ENCODE data around the gene NOL4L. TPM values are rescaled to one million over a fixed set of nuclear protein-coding genes. Genes with fewer than 3 reads are reported as not detected.
A peak's percentile ranks its signal among the peaks of the same experiment; 100 is the strongest.

Gene NOL4L
- total and polyA plus RNA-seq, 2 experiments from 2014 or later: 38.8 to 39.2 TPM

GRCh38 chr20:32446301-32447100 lies 138.6 kb downstream of the NOL4L start:
- H3F3A ChIP-seq (replicated peaks; ENCODE audit: low read depth): peaks cover 5% of the 10 kb centered on the region
- Mint-ChIP-seq H3K27me3 (ENCODE audit: insufficient read depth, low read depth, poor library complexity) (peaks cover 3% of the 10 kb centered on the region), H3K36me3 (ENCODE audit: low read depth) (peaks cover 21% of the 10 kb centered on the region), H3K27ac (no peak overlapping the region), H3K4me1 (peaks cover 22% of the 10 kb centered on the region), H3K4me3 (no peak overlapping the region), H3K9me3 (no peaks in the 10 kb centered on the region)
- no peak overlapping the region for H3K4me3 ChIP-seq
- no peak overlapping the region for H3K4me2 ChIP-seq
- H3K27ac ChIP-seq (ENCODE audit: low read depth): peak overlapping the region; percentile 53; the same call in 1 of the 2 replicates
- DNase-seq (ENCODE audit: low spot score) (no peak), ATAC-seq (no peak)
- H2AFZ ChIP-seq: no peak overlapping the region
- H4K20me1 ChIP-seq (replicated peaks; ENCODE audit: insufficient read depth): peaks cover 35% of the 10 kb centered on the region
- peaks cover 21% of the 10 kb centered on the region for H3K4me1 ChIP-seq (ENCODE audit: insufficient read depth)
- no peaks in the 10 kb centered on the region for H3K27me3 ChIP-seq (ENCODE audit: insufficient read depth)
- TF ChIP-seq ZNF462 (CRISPR knock-in tag; IDR thresholded peaks at IDR 0.05): no peak
- H3K79me2 ChIP-seq (replicated peaks; ENCODE audit: insufficient read depth): no peaks in the 10 kb centered on the region
- H3K36me3 ChIP-seq (ENCODE audit: insufficient read depth): peaks cover 9% of the 10 kb centered on the region; the same call in 1 of the 2 replicates
- H3K9me2 ChIP-seq (ENCODE audit: insufficient read depth): no peaks in the 10 kb centered on the region

- Histone ChIP-seq H3K27ac (ENCODE audit: low read depth) (peak overlapping the region; percentile 53), H4K20me1 (replicated peaks; ENCODE audit: insufficient read depth) (peaks cover 30% of the 10 kb centered on the region), H3K79me2 (replicated peaks; ENCODE audit: insufficient read depth) (no peaks in the 10 kb centered on the region), H3K27me3 (ENCODE audit: insufficient read depth) (no peaks in the 10 kb centered on the region), H2AFZ (no peak overlapping the region), H3K4me3 (no peak overlapping the region), H3K4me2 (no peak overlapping the region; the same call in 1 of the 2 replicates), H3K9me2 (ENCODE audit: insufficient read depth) (no peaks in the 10 kb centered on the region), H3K36me3 (ENCODE audit: insufficient read depth) (peaks cover 9% of the 10 kb centered on the region; the same call in 1 of the 2 replicates), H3K4me1 (ENCODE audit: insufficient read depth) (peaks cover 26% of the 10 kb centered on the region), H3F3A (replicated peaks; ENCODE audit: low read depth) (peaks cover 5% of the 10 kb centered on the region)
- H3K27ac Mint-ChIP-seq: peak overlapping the region; percentile 76; the same call in 1 of the 2 replicates
- no peak overlapping the region; the same call in 2 of the 3 replicates for H3K4me3 Mint-ChIP-seq
- DNase-seq (ENCODE audit: low spot score) (peak; percentile 37), ATAC-seq (peak; percentile 48)
- peaks cover 21% of the 10 kb centered on the region for H3K36me3 Mint-ChIP-seq (ENCODE audit: low read depth)
- H3K4me1 Mint-ChIP-seq: peaks cover 26% of the 10 kb centered on the region
- peaks cover 3% of the 10 kb centered on the region for H3K27me3 Mint-ChIP-seq (ENCODE audit: insufficient read depth, low read depth, poor library complexity)
- H3K9me3 Mint-ChIP-seq: no peaks in the 10 kb centered on the region
- no peak for TF ChIP-seq ZNF462 (CRISPR knock-in tag; IDR thresholded peaks at IDR 0.05)
- TF ChIP-seq EZH2 (IDR thresholded peaks at IDR 0.05; ENCODE audit: low read depth, unreplicated experiment): no peak
Measured at GRCh38 chr20:32445539-32446273, 139.4 kb downstream of the NOL4L start.

All from GM23338 (cell line).